K562 (cell line): ENCODE data around the gene MAD1L1. TPM values are rescaled to one million over a fixed set of nuclear protein-coding genes. Genes with fewer than 3 reads are reported as not detected.
A peak's percentile ranks its signal among the peaks of the same experiment; 100 is the strongest.

ENCODE experiments used
- ATAC-seq: fragments of 200-7000 bp; cut with Tn5 transposase; 3 replicates; pipeline ENCODE4 v1.9.1; 2020; ENCODE audit warnings: moderate library complexity
- BruUV-seq: library from RNA; stranded (reverse); fragments of 400-500 nt; replicated peaks from 2 replicates; lab custom pipeline; 2021; lab: Mats Ljungman, UMichigan
- CTCF ChIA-PET: fragments of 300-600 bp; formaldehyde crosslinking; extraction: SDS; loops from one replicate; lab custom pipeline; 2021; ENCODE audit warnings: low intra/inter-chr PET ratio; lab: Yijun Ruan, JAX
- POLR2A ChIA-PET: fragments of 300-600, 350-650 bp; sonication (Branson Sonifier 250); formaldehyde crosslinking; extraction: SDS; loops from one replicate; lab custom pipeline; 2021; ENCODE audit warnings: antibody characterized with exemption, inconsistent platforms; lab: Yijun Ruan, JAX
- DNase-seq, 4 experiments: peaks; one replicate each; pipeline versions ENCODE4 v3.0.0 to v3.0.0-alpha.2; 2011 to 2018; ENCODE audit warnings: low spot score in 3 of 4, mixed read lengths in 3 of 4; ENCODE audit errors: extremely low read depth in 1 of 4
- FAIRE-seq: peaks from 2 replicates; lab custom pipeline; 2011; peaks lifted over from hg19 to GRCh38; lab: Jason Lieb, UNC
- H2AFZ ChIP-seq: 2 replicates; pipeline ENCODE4 v1.6.0; 2011; ENCODE audit warnings: low read depth, low read length, control low read depth, inconsistent platforms
- H3K27ac ChIP-seq: fragments of 200-600 bp; 3 replicates; pipeline ENCODE4 v1.8.0; 2011; ENCODE audit warnings: low read depth, mild to moderate bottlenecking, control low read depth, inconsistent platforms, low read length, moderate library complexity, mixed read lengths; ENCODE audit errors: extremely low read depth
- H3K27me3 ChIP-seq, 2 experiments: fragments of 300-600 bp in 1 of 2; 2 replicates in 1 of 2; 3 replicates in 1 of 2; pipeline versions ENCODE4 v1.6.0 to v1.8.0; 2011; ENCODE audit warnings: inconsistent platforms in 2 of 2, low read length in 2 of 2, mild to moderate bottlenecking in 1 of 2, mixed read lengths in 1 of 2, moderate library complexity in 1 of 2; ENCODE audit not compliant: control insufficient read depth in 2 of 2, insufficient read depth in 2 of 2
- H3K36me3 ChIP-seq: fragments of 300-600 bp; 3 replicates; pipeline ENCODE4 v1.8.0; 2011; ENCODE audit warnings: mild to moderate bottlenecking, low read length, inconsistent platforms; ENCODE audit not compliant: control insufficient read depth, insufficient read depth
- H3K4me1 ChIP-seq, 2 experiments: fragments of 200-600 bp in 1 of 2; replicated peaks in 1 of 2; 2 replicates in 1 of 2; 3 replicates in 1 of 2; pipeline versions ENCODE4 v1.5.1 to v1.8.0; 2011; ENCODE audit warnings: inconsistent platforms in 2 of 2, low read length in 2 of 2, mild to moderate bottlenecking in 1 of 2, mixed read lengths in 1 of 2, moderate library complexity in 1 of 2; ENCODE audit not compliant: control insufficient read depth in 2 of 2, insufficient read depth in 2 of 2
- H3K4me2 ChIP-seq: 2 replicates; pipeline ENCODE4 v1.6.1; 2011; ENCODE audit warnings: low read length, control low read depth, inconsistent platforms, mixed read lengths; ENCODE audit not compliant: insufficient read depth
- H3K4me3 ChIP-seq: fragments of 200-600 bp; sonication (generic), shearing (Covaris generic); 2 replicates; pipeline ENCODE4 v1.5.1; 2016; ENCODE audit warnings: control low read depth, inconsistent platforms
- H3K79me2 ChIP-seq: fragments of 200-600 bp; 3 replicates; pipeline ENCODE4 v1.8.0; 2011; ENCODE audit warnings: low read length, inconsistent platforms; ENCODE audit not compliant: control insufficient read depth, insufficient read depth
- H3K9ac ChIP-seq, 2 experiments: 2 replicates each; pipeline versions ENCODE4 v1.6.0 to v1.6.1; 2011; ENCODE audit warnings: low read depth in 2 of 2, low read length in 2 of 2, control low read depth in 1 of 2, inconsistent platforms in 1 of 2, mild to moderate bottlenecking in 1 of 2, mixed read lengths in 1 of 2; ENCODE audit not compliant: insufficient read depth in 1 of 2
- H3K9me1 ChIP-seq: one replicate; pipeline ENCODE4 v1.6.0; 2011; ENCODE audit warnings: inconsistent platforms, mild to moderate bottlenecking, low read length, moderate library complexity; ENCODE audit not compliant: control insufficient read depth, insufficient read depth
- H3K9me3 ChIP-seq: replicated peaks from 2 replicates; pipeline ENCODE4 v1.5.1; 2011; ENCODE audit warnings: low read depth, low read length, inconsistent platforms; ENCODE audit not compliant: control insufficient read depth, insufficient read depth
- H4K20me1 ChIP-seq: replicated peaks from 2 replicates; pipeline ENCODE4 v1.6.1; 2011; ENCODE audit warnings: low read length, inconsistent platforms, mixed read lengths; ENCODE audit not compliant: control insufficient read depth, insufficient read depth
- CEBPB ChIP-seq: fragments of 450-650 bp; IDR thresholded peaks from 2 replicates; pipeline ENCODE4 v1.6.1; 2016; ENCODE audit warnings: missing genetic modification characterization, missing compliant biosample characterization
- HNRNPUL1 ChIP-seq: fragments of 200-400 bp; formaldehyde crosslinking; IDR thresholded peaks from 2 replicates; pipeline ENCODE4 v1.6.1; 2017; ENCODE audit warnings: low read length
- SIN3B ChIP-seq: fragments of 450-650 bp; IDR thresholded peaks from 2 replicates; pipeline ENCODE4 v1.6.1; 2017; ENCODE audit warnings: low read depth, mild to moderate bottlenecking, moderate library complexity
- SUPT5H ChIP-seq: fragments of 450-650 bp; IDR thresholded peaks from 2 replicates; pipeline ENCODE4 v1.6.1; 2016
- ZNF24 ChIP-seq: fragments of 450-650 bp; IDR thresholded peaks from 2 replicates; pipeline ENCODE4 v1.6.1; 2016
- ZNF431 ChIP-seq: sonication (generic); formaldehyde crosslinking; IDR thresholded peaks from 2 replicates; pipeline ENCODE4 v1.8.0; 2022; ENCODE audit warnings: mild to moderate bottlenecking, missing genetic modification reagents
- ZNF830 ChIP-seq: fragments of 250-450 bp; sonication (Bioruptor Pico); IDR thresholded peaks from 2 replicates; pipeline ENCODE4 v1.5.0; 2021; ENCODE audit warnings: mild to moderate bottlenecking
- WGBS: fragments of 100-300 bp; shearing (Covaris generic); methylation state at CpG from one replicate; pipeline ENCODE4 v1.1.6; 2016; ENCODE audit warnings: low coverage, mixed read lengths; ENCODE audit not compliant: insufficient coverage; ENCODE audit errors: missing lambda C conversion rate; 5-methylcytosine and 5-hydroxymethylcytosine counted together
- in situ Hi-C: fragments of 300-500 bp; cut with MboI; formaldehyde crosslinking; loops from 4 replicates; pipeline ENCODE4 v1.15.0; 2018; ENCODE audit warnings: inconsistent platforms, mixed read lengths
- intact Hi-C: fragments of 100-400 bp; cut with micrococcal nuclease; formaldehyde crosslinking; loops from 2 replicates; pipeline ENCODE4 v1.14.2; 2022
- polyA plus RNA-seq, 8 experiments: library from polyadenylated mRNA; depleted of rRNA in 4 of 8; stranded (reverse) in 5 of 8; unstranded in 3 of 8; fragments of >200 nt; fragmentation: Nextera tagmentation in 2 of 8; fragmentation: Illumina TruSeq in 1 of 8; extraction: Ambion mirVana in 2 of 8; extraction: Trizol in 1 of 8; gene quantifications; 2 replicates each; pipeline versions ENCODE4 v1.2.1 to v1.2.3, GENCODE V29; 2011 to 2014; ENCODE audit warnings: inconsistent platforms in 1 of 8, missing spikeins in 1 of 8
- total RNA-seq, 7 experiments: library from RNA; depleted of rRNA in 6 of 7; stranded (reverse); fragments of >200 nt in 6 of 7; fragmentation: Illumina TruSeq in 2 of 7; extraction: Trizol in 2 of 7; gene quantifications; 2 replicates each; pipeline versions ENCODE4 v1.2.1 to v1.2.3, GENCODE V29; 2011 to 2021; ENCODE audit warnings: low replicate concordance in 1 of 7
- TF ChIP-seq, protein P1 (sequence below): fragments of 250-450 bp; sonication (Bioruptor Pico); IDR thresholded peaks from 2 replicates; pipeline ENCODE4 v1.5.0; 2022; ENCODE audit warnings: mild to moderate bottlenecking

The MAD1L1 gene
- total and polyA plus RNA-seq, 9 of the 15 experiments (the other 6 are each of a cell fraction or from before 2014, with no cell fraction given): 1.7 to 89.7 (median 18.0) TPM

DNA sequence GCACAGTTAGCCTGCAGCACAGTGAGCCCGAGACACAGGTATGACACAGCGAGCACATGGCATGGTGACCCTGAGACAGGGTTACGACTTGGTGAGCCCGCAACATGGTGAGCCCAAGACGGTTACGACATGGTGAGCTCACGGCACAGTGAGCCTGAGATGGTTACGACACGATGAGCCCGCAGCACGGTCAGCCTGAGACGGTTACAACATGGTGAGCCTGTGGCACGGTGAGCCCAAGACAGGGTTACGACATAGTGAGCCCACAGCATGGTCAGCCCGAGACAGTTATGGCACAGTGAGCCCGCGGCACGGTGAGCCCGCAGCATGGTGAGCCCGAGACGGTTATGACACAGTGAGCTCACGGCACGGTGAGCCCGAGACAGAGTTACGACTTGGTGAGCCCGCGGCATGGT lies 156.1 kb downstream of the MAD1L1 start:
- 96% methylated on average over 27 of the region's 27 CpGs for WGBS
- FAIRE-seq (no peak), DNase-seq (no peak), ATAC-seq (no peak)
- ChIA-PET CTCF (no interaction called here), POLR2A (interaction anchor here (0.6 to 0.8 kb wide), 3 partner anchors 11 to 198 kb away, joined by 3 to 5 read pairs (median 4); partner anchors contain the start of gene MAD1L1)
- Histone ChIP-seq H3K79me2 (no peaks in the 10 kb centered on the region), H3K4me2 (no peak overlapping the region), H3K4me3 (no peak overlapping the region), H3K9me3 (no peaks in the 10 kb centered on the region), H4K20me1 (no peaks in the 10 kb centered on the region), H3K27me3 (no peaks in the 10 kb centered on the region), H3K27ac (no peak overlapping the region), H2AFZ (no peak overlapping the region), H3K36me3 (no peaks in the 10 kb centered on the region; the same call in 1 of the 3 replicates), H3K9ac (peak overlapping the region in 1 of 2 experiments; percentile 7; a peak in 1 of 4 replicates), H3K9me1 (no peaks in the 10 kb centered on the region), H3K4me1 (peaks cover 15 to 71% of the 10 kb centered on the region in 2 experiments)
- TF ChIP-seq CEBPB: 0 out of 2 replicates have a peak, but pooled peaks have one; percentile 18
- no peak for TF ChIP-seq SUPT5H
- in situ Hi-C loops (no loop called here), intact Hi-C loops (no loop called here)
- no TSS peak for BruUV-seq

DNA sequence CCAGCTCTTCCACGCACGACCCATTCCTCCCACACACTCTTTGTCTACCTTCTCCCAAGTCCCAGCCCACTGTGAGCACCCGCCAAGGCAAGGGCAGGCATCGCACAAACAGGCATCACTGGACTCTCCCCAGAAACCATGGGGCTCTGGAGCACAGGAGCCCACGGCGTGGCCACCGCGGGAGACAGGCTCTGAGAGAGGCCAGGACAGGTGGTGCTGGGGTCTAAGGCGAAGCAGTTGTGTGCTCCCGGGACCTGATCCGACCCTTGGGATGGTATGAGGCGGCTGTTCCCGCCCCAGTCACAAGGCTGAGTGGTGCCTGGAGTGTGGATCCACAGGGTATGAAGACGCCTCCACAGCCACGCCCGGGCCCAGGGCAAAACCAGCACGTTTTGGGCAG lies 156.9 kb downstream of the MAD1L1 start:
- H3K36me3 ChIP-seq: no peaks in the 10 kb centered on the region; the same call in 1 of the 3 replicates
- no peaks in the 10 kb centered on the region for H3K9me3 ChIP-seq
- intact Hi-C loops (no loop called here), in situ Hi-C loops (no loop called here)
- POLR2A ChIA-PET: no interaction called here
- DNase-seq: no peak
- no peak for FAIRE-seq
- no TSS peak for BruUV-seq
- H3K9ac ChIP-seq: no peak overlapping the region; a peak in 1 of 4 replicates
- H3K27me3 ChIP-seq: no peaks in the 10 kb centered on the region
- H3K27ac ChIP-seq: no peak overlapping the region
- no peaks in the 10 kb centered on the region for H4K20me1 ChIP-seq
- no peak overlapping the region for H2AFZ ChIP-seq
- 0 out of 3 replicates have a peak, but pooled peaks cover under 1% of the 10 kb centered on the region for H3K79me2 ChIP-seq
- TF ChIP-seq HNRNPUL1 (no peak), ZNF431 (CRISPR knock-in tag) (no peak), ZNF24 (no peak), SIN3B (no peak), ZNF830 (CRISPR knock-in tag) (no peak)
- TF ChIP-seq, protein P1, sequence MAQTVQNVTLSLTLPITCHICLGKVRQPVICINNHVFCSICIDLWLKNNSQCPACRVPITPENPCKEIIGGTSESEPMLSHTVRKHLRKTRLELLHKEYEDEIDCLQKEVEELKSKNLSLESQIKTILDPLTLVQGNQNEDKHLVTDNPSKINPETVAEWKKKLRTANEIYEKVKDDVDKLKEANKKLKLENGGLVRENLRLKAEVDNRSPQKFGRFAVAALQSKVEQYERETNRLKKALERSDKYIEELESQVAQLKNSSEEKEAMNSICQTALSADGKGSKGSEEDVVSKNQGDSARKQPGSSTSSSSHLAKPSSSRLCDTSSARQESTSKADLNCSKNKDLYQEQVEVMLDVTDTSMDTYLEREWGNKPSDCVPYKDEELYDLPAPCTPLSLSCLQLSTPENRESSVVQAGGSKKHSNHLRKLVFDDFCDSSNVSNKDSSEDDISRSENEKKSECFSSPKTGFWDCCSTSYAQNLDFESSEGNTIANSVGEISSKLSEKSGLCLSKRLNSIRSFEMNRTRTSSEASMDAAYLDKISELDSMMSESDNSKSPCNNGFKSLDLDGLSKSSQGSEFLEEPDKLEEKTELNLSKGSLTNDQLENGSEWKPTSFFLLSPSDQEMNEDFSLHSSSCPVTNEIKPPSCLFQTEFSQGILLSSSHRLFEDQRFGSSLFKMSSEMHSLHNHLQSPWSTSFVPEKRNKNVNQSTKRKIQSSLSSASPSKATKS (CRISPR knock-in tag): no peak
- CTCF ChIA-PET: no interaction called here
- H3K4me1 ChIP-seq: peaks cover 16 to 70% of the 10 kb centered on the region in 2 experiments
- no peaks in the 10 kb centered on the region for H3K9me1 ChIP-seq
- H3K4me3 ChIP-seq: no peak overlapping the region
- WGBS: 90% methylated on average over 14 of the region's 17 CpGs
- no peak for ATAC-seq
- no peak overlapping the region for H3K4me2 ChIP-seq
